GM08714 (cell line): ENCODE data around the gene TOR1A.

Source experiments
- H3K4me3 ChIP-seq: fragments of 200-500 bp; sonication (Bioruptor generic); 2 replicates; pipeline ENCODE4 v1.5.1; 2014; ENCODE audit warnings: mild to moderate bottlenecking, low read length, inconsistent platforms
- ZNF274 ChIP-seq: IDR thresholded peaks from 2 replicates; pipeline ENCODE4 v1.6.1; 2012; ENCODE audit warnings: mild to moderate bottlenecking, low read depth, low read length

TOR1A gene, protein sequence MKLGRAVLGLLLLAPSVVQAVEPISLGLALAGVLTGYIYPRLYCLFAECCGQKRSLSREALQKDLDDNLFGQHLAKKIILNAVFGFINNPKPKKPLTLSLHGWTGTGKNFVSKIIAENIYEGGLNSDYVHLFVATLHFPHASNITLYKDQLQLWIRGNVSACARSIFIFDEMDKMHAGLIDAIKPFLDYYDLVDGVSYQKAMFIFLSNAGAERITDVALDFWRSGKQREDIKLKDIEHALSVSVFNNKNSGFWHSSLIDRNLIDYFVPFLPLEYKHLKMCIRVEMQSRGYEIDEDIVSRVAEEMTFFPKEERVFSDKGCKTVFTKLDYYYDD

DNA sequence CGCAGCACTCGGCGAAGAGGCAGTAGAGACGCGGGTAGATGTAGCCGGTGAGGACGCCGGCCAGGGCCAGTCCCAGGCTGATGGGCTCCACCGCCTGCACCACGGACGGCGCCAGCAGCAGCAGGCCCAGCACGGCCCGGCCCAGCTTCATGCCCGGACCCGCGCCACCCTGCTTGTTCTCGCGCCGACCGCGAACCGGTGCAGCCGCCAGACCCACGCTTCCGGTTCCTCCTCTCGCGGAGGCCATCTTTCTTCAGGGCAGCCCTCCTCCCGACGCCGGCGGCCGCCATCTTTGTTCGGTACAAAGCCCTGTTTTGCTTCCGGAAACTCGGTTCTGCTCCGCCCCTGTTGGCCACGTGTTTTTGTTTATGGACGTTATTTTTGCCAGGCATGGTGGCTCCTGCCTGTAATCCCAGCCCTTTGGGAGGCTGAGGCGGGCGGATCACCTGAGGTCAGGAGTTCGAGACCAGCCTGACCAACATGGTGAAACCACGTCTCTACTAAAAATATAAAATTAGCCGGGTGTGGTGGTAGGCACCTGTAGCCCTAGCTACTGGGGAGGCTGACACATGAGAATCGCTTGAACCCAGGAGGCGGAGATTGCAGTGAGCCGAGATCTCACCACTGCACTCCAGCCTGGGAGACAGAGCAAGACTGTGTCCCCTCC lies at the start of gene TOR1A:
Gene TOR1A, minus strand, starts transcription at position 202 of the 667 bp plus-strand sequence. Its CDS starts 51 bp downstream, at position 151.
- no peak for TF ChIP-seq ZNF274
- peak within 1 kb of the TSS; percentile 77 for H3K4me3 ChIP-seq

DNA sequence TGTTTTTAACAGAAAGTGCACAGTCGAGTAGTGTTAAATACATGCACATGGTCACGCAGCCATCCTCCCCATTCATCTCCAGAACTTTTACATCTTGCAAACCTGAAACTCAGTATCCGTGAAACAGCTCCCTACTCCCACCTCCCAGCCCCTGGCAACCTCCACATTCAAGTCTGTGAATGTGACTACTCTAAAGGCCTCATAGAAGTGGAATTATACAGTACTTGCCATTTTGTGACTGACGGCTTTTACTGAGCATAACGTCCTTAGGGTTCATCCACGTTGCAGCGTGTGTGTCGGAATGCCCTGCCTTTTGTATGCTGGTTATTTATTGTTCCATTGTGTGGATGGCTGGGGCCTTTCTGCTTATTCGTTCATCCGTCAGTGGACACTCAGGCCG lies 47.1 kb upstream of the TOR1A start:
- no peak for TF ChIP-seq ZNF274
- no peak overlapping the region for H3K4me3 ChIP-seq

DNA sequence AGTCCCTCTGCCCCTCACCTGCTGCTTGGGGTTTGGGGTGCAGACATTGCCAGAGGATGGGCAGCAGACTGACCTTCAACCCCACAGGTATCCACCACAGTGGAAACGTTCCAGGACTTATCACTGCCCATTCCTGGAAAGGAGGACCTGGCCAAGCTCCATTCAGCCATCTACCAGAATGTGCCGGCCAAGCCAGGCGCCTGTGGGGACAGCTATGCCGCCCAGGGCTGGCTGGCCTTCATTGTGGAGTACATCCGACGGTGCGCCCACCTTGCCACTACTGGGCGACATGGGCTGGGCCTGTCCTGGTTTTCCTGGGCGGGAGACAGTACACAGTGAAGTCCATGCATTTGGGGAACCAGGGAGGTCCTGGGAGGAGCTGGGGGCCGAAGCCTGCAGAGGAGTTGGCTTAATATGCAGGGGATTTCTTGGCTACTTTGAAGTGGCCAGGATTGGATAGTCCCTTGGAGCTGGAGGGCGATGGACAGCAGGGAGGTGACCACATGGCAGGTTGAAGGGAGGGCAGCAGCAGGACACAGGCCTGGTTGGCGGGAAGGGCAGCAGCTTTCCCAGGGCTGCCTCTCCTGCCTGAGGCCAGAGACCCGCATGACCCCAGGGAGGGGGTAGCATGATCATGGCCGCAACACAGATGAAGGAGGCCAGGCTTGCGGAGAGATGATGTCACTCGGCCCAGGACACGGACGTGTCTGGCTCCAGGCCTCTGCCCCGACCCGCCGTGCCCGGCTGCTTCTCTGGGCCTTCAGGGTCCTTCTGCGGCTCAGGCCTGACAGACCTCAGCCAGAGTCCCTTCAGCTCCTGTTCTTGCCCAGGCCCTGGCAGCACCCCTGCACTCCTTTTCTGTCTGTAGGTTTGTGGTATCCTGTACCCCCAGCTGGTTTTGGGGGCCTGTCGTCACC lies 45.9 kb upstream of the TOR1A start:
- no peak overlapping the region for H3K4me3 ChIP-seq
- no peak for TF ChIP-seq ZNF274

DNA sequence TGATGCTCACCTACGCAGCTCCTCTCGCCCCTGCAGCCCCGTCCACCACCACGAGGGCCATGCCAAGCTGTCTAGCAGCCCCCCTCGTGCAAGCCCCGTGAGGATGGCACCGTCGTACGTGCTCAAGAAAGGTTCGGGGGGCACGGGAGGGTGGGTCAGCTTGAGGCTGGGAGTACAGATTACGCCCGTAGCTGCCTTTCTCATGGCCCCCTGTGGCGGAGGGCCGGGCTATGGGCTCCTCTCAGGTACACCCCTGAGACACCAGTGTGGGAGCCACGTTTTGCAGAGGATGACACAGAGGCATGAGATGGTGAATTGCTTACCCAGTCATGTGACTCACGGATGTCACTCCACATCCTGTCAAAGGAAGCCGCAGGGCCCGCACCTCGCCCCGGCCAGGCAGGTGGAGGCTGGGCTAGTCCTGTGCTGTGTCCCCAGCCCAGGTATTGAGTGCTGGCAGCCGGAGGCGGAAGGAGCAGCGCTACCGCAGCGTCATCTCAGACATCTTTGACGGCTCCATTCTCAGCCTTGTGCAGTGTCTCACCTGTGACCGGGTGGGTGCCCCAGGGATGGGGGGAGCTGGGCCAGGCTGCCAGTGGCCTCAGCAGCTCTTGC lies 45.0 kb upstream of the TOR1A start:
- H3K4me3 ChIP-seq: no peak overlapping the region
- no peak for TF ChIP-seq ZNF274

DNA sequence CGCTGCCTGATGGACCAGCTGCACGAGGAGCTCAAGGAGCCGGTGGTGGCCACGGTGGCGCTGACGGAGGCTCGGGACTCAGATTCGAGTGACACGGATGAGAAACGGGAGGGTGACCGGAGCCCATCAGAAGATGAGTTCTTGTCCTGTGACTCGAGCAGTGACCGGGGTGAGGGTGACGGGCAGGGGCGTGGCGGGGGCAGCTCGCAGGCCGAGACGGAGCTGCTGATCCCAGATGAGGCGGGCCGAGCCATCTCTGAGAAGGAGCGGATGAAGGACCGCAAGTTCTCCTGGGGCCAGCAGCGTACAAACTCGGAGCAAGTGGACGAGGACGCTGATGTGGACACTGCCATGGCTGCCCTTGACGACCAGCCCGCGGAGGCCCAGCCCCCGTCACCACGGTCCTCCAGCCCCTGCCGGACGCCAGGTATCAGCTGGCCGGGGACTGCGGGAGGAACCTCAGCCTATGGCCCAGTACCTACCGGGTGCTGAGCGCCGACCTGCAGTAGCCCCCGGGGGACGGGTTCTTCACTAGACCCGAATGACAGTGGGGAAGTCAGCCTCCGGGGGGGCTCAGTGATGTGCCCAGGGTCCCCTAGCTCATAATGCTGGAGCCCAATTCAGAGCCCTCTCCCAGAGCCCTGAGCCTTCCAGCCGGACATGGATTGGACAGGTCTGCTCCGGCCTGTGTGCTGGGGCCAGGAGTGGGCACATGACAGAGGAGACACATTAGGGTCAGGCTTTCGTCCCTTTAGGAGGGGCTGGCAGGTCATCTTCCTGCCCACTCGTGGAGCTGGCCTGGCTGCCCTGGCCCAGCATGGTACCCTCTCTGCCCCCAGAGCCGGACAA lies 44.3 kb upstream of the TOR1A start:
- no peak for TF ChIP-seq ZNF274
- no peak overlapping the region for H3K4me3 ChIP-seq

DNA sequence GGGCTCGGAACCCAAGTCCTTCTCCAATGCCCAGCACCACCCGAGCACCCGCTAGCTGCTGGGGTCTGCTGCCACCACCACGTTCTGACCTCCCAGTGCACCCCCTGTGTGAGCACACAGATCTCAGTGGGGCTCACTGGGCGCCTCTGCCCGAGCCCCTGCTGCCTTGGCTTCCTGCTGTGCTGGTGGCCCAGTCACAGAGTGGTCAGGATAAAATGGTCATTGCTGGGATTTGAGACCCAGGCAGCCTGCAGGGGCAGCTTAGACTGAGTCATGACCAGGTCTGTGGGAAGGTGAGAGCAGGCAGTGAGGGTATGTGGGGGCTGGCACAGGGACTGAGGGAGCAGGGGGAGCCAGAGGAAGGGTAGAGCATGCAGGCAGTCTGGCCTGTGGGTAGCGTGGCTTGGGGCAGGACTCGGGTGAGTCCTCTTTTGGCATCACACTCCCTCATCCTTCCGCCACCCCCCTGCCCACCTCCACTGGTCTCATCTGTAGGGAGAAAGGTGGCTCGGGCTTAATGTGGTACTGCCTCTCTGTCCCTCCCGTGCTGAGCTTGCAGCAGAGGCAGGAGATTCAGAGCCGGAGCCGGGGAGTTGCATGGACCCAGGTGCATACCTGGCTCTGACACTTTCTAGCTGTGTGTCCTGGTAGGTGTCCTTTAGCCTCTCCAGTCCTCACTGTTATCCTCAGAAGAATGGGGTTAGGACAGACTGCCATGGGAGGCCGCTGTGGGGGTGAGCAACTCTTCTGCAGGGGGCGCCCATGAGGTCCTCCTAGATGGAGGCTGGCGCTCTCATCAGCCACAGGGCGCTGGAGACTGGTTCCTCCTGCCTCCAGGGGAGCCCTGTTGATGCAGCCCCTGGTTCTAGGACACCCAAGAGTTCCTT lies 43.4 kb upstream of the TOR1A start:
- no peak for TF ChIP-seq ZNF274
- no peak overlapping the region for H3K4me3 ChIP-seq

DNA sequence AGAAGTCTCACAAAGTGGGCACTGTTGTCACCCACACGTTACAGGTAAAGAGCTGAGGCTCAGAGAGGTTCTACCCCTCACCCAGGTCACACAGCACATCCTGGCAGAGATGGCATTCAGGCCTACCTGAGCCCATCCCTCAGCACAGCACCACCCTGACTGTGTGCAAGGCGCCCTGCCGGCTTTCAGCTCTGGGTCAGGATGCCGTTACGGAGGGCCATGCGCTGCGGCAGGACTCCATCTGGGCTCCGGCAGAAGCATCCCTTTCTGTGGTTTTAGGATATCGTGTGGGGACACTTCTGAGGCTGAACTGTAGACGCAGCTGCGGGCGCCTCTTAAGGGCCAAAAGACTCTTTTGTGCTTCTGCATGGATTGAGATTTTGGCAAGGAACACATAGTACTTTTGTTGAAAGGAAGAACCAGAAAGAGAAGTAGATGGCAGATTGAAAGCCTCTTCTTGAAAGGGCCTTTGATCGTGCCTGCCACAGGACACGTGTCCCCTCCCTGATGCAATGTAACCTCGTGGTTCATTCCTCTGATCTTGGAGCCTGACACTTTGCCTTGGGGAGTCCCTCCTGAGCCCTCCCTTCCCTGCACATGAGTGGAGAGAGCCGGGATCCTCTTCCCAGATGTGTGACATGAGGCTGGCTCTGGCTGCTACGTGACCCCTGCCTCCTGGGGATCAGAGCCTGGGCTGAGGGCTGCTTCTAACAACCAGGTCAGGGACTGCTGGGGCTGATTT lies 42.6 kb upstream of the TOR1A start:
- TF ChIP-seq ZNF274: no peak
- no peak overlapping the region for H3K4me3 ChIP-seq

DNA sequence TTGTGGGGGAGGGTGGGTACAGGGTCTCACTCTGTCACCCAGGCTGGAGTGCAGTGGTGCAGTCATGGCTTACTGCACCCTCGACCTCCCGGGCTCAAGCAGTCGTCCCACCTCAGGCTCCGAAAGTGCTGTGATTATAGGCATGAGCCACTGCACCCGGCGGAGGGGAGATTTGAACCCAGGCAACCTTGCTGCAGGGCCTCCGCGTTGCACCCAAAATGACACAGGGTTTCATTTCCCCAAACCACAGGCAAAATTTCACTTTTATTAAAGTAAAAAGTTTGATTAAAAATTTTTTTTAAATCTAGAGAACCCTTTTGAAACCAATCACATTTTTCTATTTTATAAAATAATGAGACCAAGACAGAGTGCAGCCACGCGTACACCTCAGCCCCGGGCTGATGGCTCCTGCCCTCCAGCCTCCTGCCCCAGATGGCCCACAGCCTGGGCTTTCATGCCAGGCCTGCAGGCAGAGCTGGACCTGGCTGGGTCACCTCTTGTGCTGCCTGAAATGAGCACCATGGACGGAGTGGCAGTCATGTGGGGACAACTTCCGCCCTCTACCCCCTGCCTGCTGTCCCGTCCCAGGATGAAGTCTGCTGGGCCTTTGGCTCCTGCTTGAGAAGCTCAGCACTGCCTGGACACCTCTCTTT lies 41.9 kb upstream of the TOR1A start:
- H3K4me3 ChIP-seq: no peak overlapping the region
- TF ChIP-seq ZNF274: no peak

DNA sequence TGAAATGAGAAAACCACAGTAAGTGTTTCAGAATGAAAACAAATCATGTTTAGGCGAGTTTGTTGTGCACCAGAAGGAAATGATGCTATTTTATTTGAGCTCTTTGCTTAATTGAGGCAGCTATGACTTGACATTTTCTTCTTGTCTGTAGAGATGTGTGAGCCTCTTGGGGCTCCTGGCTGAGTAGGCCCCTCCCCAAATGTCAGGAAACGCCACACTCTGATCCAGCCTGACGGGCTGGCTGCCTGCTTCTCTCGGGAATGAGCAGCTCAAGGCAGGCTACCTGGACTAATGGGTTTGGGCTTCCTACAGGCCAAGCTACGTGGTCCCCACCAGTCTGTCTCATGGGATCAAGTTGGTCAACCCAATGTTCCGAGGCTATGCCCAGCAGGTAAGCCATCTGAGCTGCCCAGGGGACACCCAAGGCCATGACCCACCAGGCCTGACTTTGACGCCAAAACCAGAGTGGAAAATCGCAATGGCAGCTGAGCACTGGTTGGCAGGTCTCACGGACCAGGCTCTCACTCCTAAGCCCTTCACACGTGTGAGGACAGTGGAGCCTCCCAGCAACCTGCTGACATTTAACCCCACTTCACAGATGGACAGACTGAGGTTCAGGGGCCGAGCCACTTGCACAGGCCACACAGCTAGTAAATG lies 41.2 kb upstream of the TOR1A start:
- H3K4me3 ChIP-seq: no peak overlapping the region
- TF ChIP-seq ZNF274: no peak

DNA sequence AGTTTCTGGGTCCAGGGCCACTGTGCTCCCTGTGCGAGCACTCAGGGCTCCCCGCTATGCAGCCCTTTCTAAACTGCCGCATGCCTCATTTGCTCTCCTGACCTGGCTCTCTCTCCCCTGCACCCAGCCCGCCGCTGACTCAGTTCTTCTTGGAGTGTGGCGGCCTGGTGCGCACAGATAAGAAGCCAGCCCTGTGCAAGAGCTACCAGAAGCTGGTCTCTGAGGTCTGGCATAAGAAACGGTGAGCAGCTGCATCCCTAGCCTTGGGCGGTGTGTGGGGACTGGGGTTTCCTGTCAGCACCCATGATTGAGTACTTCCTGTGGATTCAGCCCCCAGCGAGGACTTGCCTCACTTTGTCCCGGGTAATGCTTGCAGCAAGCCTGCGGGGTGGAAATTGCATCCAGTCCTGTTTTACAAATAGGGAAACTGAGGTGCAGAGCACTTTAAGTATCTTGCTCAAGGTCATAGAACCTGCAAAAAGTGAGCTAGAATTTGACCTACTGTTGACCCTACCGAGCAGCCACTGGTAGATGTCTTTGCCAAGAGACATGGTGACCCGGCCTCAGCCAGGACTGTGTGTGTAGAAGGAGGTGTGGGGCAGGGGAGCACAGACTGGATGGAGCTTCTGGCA lies 39.2 kb upstream of the TOR1A start:
- no peak overlapping the region for H3K4me3 ChIP-seq
- no peak for TF ChIP-seq ZNF274
